Trophoblast cell (in vitro differentiated cells and primary cell): ENCODE data around the gene CAPN13.

Experiments used
- DNase-seq, 2 donors: peaks; one replicate each; pipeline ENCODE4 v3.0.0-alpha.2; 2016
- H2AFZ ChIP-seq: 2 replicates; pipeline ENCODE4 v1.6.1; 2013; ENCODE audit warnings: low read length, moderate library complexity, mild to moderate bottlenecking; ENCODE audit not compliant: insufficient read depth, poor library complexity
- H2AK5ac ChIP-seq: 2 replicates; pipeline ENCODE4 v1.6.1; 2013; ENCODE audit warnings: mild to moderate bottlenecking, low read length
- H2BK120ac ChIP-seq: 2 replicates; pipeline ENCODE4 v1.6.1; 2013; ENCODE audit warnings: low read length, mild to moderate bottlenecking, moderate library complexity; ENCODE audit not compliant: insufficient read depth, poor library complexity
- H2BK12ac ChIP-seq: 2 replicates; pipeline ENCODE4 v1.6.1; 2013; ENCODE audit warnings: mild to moderate bottlenecking, low read length, moderate library complexity
- H2BK5ac ChIP-seq: 2 replicates; pipeline ENCODE4 v1.6.1; 2013; ENCODE audit warnings: low read length, low read depth, moderate library complexity, mild to moderate bottlenecking; ENCODE audit not compliant: poor library complexity
- H3K14ac ChIP-seq: 2 replicates; pipeline ENCODE4 v1.6.1; 2013; ENCODE audit warnings: mild to moderate bottlenecking, low read length
- H3K18ac ChIP-seq: 2 replicates; pipeline ENCODE4 v1.6.1; 2013; ENCODE audit warnings: mild to moderate bottlenecking, low read length
- H3K23ac ChIP-seq: 2 replicates; pipeline ENCODE4 v1.6.1; 2013; ENCODE audit warnings: low read length
- H3K27ac ChIP-seq: 2 replicates; pipeline ENCODE4 v1.5.1; 2013; ENCODE audit warnings: low read depth, mild to moderate bottlenecking, inconsistent platforms, low read length, moderate library complexity
- H3K27me3 ChIP-seq: 2 replicates; pipeline ENCODE4 v1.6.1; 2013; ENCODE audit warnings: inconsistent platforms, mild to moderate bottlenecking, low read length, moderate library complexity; ENCODE audit not compliant: insufficient read depth
- H3K36me3 ChIP-seq, 2 experiments: 1 replicate in 1 of 2; 2 replicates in 1 of 2; pipeline ENCODE4 v1.6.1; 2013; ENCODE audit warnings: low read length in 2 of 2, mild to moderate bottlenecking in 2 of 2, moderate library complexity in 1 of 2; ENCODE audit not compliant: insufficient read depth in 2 of 2, control insufficient read depth in 1 of 2
- H3K4ac ChIP-seq: 2 replicates; pipeline ENCODE4 v1.6.1; 2013; ENCODE audit warnings: low read depth, mild to moderate bottlenecking, low read length, moderate library complexity
- H3K4me1 ChIP-seq, 2 experiments: 1 replicate in 1 of 2; 2 replicates in 1 of 2; pipeline ENCODE4 v1.6.1; 2013; ENCODE audit warnings: low read length in 2 of 2, mild to moderate bottlenecking in 2 of 2, moderate library complexity in 1 of 2; ENCODE audit not compliant: insufficient read depth in 2 of 2, control insufficient read depth in 1 of 2
- H3K4me2 ChIP-seq: 2 replicates; pipeline ENCODE4 v1.6.1; 2013; ENCODE audit warnings: inconsistent platforms, mild to moderate bottlenecking, low read length, moderate library complexity
- H3K4me3 ChIP-seq: 2 replicates; pipeline ENCODE4 v1.5.1; 2013; ENCODE audit warnings: mild to moderate bottlenecking, low read depth, low read length, inconsistent platforms
- H3K79me1 ChIP-seq: one replicate; pipeline ENCODE4 v1.6.1; 2013; ENCODE audit warnings: low read length
- H3K79me2 ChIP-seq: 2 replicates; pipeline ENCODE4 v1.6.1; 2013; ENCODE audit warnings: low read length, mild to moderate bottlenecking; ENCODE audit not compliant: control insufficient read depth, insufficient read depth, poor library complexity
- H3K9ac ChIP-seq: 2 replicates; pipeline ENCODE4 v1.6.1; 2013; ENCODE audit warnings: mild to moderate bottlenecking, low read length
- H3K9me3 ChIP-seq: 2 replicates; pipeline ENCODE4 v1.6.1; 2013; ENCODE audit warnings: low read depth, mild to moderate bottlenecking, control low read depth, inconsistent platforms, low read length; ENCODE audit not compliant: insufficient read depth
- H4K12ac ChIP-seq: 2 replicates; pipeline ENCODE4 v1.6.1; 2013; ENCODE audit warnings: low read depth, mild to moderate bottlenecking, low read length, moderate library complexity
- H4K8ac ChIP-seq: 2 replicates; pipeline ENCODE4 v1.6.1; 2013; ENCODE audit warnings: low read depth, mild to moderate bottlenecking, low read length, moderate library complexity
- H4K91ac ChIP-seq: one replicate; pipeline ENCODE4 v1.6.1; 2013; ENCODE audit warnings: low read depth, mild to moderate bottlenecking, low read length, moderate library complexity
- WGBS: extraction: QIAGEN DNeasy Blood & Tissue Kit; methylation state at CpG from one replicate; pipeline ENCODE4 v1.1.7; 2013; ENCODE audit warnings: missing lambda C conversion rate; ENCODE audit not compliant: insufficient read length, insufficient coverage; ENCODE audit errors: extremely low coverage; 5-methylcytosine and 5-hydroxymethylcytosine counted together

CAPN13 gene

DNA sequence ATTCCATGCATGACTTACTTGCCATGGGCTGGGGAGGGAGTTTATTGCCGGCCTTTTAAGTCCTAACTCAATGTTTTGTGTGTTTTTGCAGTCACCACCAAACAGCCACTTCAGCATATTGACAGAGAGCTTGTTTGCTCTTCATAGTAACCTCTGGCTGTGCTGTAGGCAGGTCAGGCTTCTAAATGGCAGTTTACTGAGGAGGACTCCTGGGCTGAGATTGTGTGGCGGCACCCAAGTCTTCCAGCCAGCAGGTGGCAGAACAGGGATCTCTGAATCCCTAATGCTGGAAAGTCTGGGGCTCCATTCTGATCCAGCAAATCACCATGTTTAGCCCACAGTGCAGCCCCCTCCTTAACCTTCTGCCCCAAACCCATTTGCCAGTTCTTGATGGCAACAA lies 121.2 kb downstream of the CAPN13 start:
- peaks cover 2% of the 10 kb centered on the region for H3K9me3 ChIP-seq
- H3K27me3 ChIP-seq: no peaks in the 10 kb centered on the region
- no peak overlapping the region for H3K4me2 ChIP-seq
- WGBS: no CpG with 5 or more reads among the region's 2 CpGs
- H2AFZ ChIP-seq: no peak overlapping the region
- H3K4me3 ChIP-seq: no peak overlapping the region
- no peaks in the 10 kb centered on the region for H3K36me3 ChIP-seq
- H4K8ac ChIP-seq: no peak overlapping the region
- H3K14ac ChIP-seq: no peak overlapping the region
- no peak overlapping the region for H3K23ac ChIP-seq
- H3K79me1 ChIP-seq: peaks cover 4% of the 10 kb centered on the region
- no peaks in the 10 kb centered on the region for H3K79me2 ChIP-seq
- no peak overlapping the region for H2AK5ac ChIP-seq
- H2BK12ac ChIP-seq: no peak overlapping the region
- no peak overlapping the region for H3K18ac ChIP-seq
- no peak overlapping the region for H3K27ac ChIP-seq
- H3K4me1 ChIP-seq: peaks cover 0 to 3% of the 10 kb centered on the region in 2 experiments
- H3K4ac ChIP-seq: no peak overlapping the region
- no peak overlapping the region for H2BK120ac ChIP-seq
- no peak overlapping the region for H2BK5ac ChIP-seq
- peak in 1 of 2 donors; percentile 14 for DNase-seq
- H4K12ac ChIP-seq: no peak overlapping the region
- H4K91ac ChIP-seq: no peak overlapping the region
- H3K9ac ChIP-seq: no peak overlapping the region

DNA sequence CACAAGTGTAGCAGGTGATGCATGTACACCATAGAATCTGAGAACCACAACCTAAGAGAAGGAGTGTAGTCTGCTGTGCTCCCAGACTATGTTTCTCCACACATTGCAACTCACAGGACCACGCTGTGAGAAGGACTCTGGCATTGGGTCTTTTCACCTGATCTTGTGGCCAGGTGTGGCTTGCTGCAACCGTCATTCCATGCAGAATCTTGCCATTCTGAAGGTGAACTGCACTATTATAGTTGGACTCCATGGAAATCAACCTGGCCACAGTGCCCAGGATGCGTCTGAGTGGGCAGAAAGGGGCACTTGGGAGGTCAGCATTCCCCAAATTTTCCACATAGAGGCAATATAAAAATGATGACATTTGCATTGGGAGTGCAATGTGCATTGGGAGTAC lies 122.2 kb downstream of the CAPN13 start:
- Histone ChIP-seq H3K14ac (no peak overlapping the region), H3K36me3 (no peaks in the 10 kb centered on the region), H3K4me3 (no peak overlapping the region), H2AFZ (no peak overlapping the region), H4K8ac (no peak overlapping the region), H2BK5ac (no peak overlapping the region), H3K27ac (no peak overlapping the region), H2BK12ac (no peak overlapping the region), H4K91ac (no peak overlapping the region), H3K4ac (no peak overlapping the region), H3K9ac (no peak overlapping the region), H3K9me3 (peaks cover 2% of the 10 kb centered on the region), H3K27me3 (no peaks in the 10 kb centered on the region), H3K4me1 (peaks cover 0 to 3% of the 10 kb centered on the region in 2 experiments), H3K18ac (no peak overlapping the region), H3K79me2 (no peaks in the 10 kb centered on the region), H4K12ac (no peak overlapping the region), H2AK5ac (no peak overlapping the region), H3K4me2 (no peak overlapping the region), H3K79me1 (peaks cover 4% of the 10 kb centered on the region), H2BK120ac (no peak overlapping the region), H3K23ac (no peak overlapping the region)
- DNase-seq: no peak
- no CpG with 5 or more reads among the region's 3 CpGs for WGBS

DNA sequence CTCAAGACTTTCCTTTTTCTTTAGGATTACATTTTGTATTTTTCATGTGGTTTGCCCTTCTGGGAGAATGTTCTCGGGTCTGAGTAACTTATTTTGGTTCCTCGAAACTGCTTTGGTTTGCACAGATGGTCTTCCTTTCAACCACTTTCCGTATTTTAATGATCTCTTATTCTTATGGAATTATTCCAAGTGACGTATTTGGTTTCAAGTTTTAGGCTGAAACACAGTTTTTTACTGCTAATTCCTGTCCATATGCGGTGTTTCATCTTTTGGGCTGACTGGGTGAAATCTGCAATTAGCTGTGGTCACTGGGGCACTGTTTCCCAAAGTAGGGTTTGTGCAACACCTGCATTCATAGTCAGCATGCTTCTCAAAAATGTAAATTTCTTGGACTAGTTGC lies 122.7 kb downstream of the CAPN13 start:
- Histone ChIP-seq H3K79me1 (peaks cover 3% of the 10 kb centered on the region), H4K8ac (no peak overlapping the region), H4K12ac (no peak overlapping the region), H2AFZ (no peak overlapping the region), H3K27ac (no peak overlapping the region), H3K4me1 (peaks cover 0 to 3% of the 10 kb centered on the region in 2 experiments), H2BK120ac (no peak overlapping the region), H3K9me3 (peaks cover 2% of the 10 kb centered on the region), H2AK5ac (no peak overlapping the region), H3K27me3 (no peaks in the 10 kb centered on the region), H3K4me3 (no peak overlapping the region), H4K91ac (no peak overlapping the region), H3K4ac (no peak overlapping the region), H3K14ac (no peak overlapping the region), H2BK5ac (no peak overlapping the region), H3K4me2 (no peak overlapping the region), H3K9ac (no peak overlapping the region), H3K36me3 (no peaks in the 10 kb centered on the region), H3K23ac (no peak overlapping the region), H2BK12ac (no peak overlapping the region), H3K79me2 (no peaks in the 10 kb centered on the region), H3K18ac (no peak overlapping the region)
- no peak for DNase-seq
- no CpG with 5 or more reads among the region's 5 CpGs for WGBS

DNA sequence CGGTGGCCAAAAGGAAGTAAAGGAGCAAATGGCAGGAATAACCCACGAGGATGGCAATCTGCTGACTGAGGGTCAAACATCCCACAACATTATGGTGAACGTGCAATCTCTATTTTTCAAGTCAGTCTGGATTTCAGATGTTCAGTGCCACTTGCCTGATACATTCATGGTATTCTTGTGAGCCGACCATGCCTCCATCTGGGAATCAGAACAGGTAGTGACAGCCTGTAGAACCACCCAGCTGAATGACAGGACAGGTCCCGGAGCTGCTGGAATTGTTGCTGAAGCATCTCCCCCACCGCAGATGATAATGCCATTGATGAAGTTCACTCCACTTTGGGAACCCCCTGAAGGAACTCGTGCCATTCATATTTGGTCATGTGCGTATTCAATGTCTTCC lies 123.2 kb downstream of the CAPN13 start:
- WGBS: no CpG with 5 or more reads among the region's 8 CpGs

More for the DNA sequence above, 123.2 kb downstream of the CAPN13 start:
- Histone ChIP-seq H3K14ac (no peak overlapping the region), H3K27me3 (no peaks in the 10 kb centered on the region), H3K23ac (no peak overlapping the region), H3K36me3 (no peaks in the 10 kb centered on the region), H2AK5ac (no peak overlapping the region), H3K27ac (no peak overlapping the region), H2BK120ac (no peak overlapping the region), H4K91ac (no peak overlapping the region), H3K4me1 (peaks cover 0 to 2% of the 10 kb centered on the region in 2 experiments), H3K9ac (no peak overlapping the region), H2BK5ac (no peak overlapping the region), H3K9me3 (peaks cover 2% of the 10 kb centered on the region), H3K4me3 (no peak overlapping the region), H4K8ac (no peak overlapping the region), H2AFZ (no peak overlapping the region), H2BK12ac (no peak overlapping the region), H3K18ac (no peak overlapping the region), H3K4ac (no peak overlapping the region), H3K79me1 (peaks cover 1% of the 10 kb centered on the region), H3K4me2 (no peak overlapping the region), H4K12ac (no peak overlapping the region), H3K79me2 (no peaks in the 10 kb centered on the region)
- DNase-seq: no peak
